Gastrocnemius medialis (tissue), 4 donors: Measurements from ENCODE around the gene TAF1A. TPM values are rescaled to one million over a fixed set of nuclear protein-coding genes. Genes with fewer than 3 reads are reported as not detected.

Experiments
- ATAC-seq, 2 donors: fragments of 150-250 bp; one replicate each; pipeline ENCODE4 v1.9.1; 2016
- DNase-seq, 2 donors: peaks; one replicate each; pipeline ENCODE4 v3.0.0-alpha.2; 2019
- H3K27ac ChIP-seq, 4 donors: fragments of 200-600 bp; sonication (generic); 1 replicate in 1 of 4; 2 replicates in 3 of 4; pipeline ENCODE4 v1.5.1; 2016 to 2018; ENCODE audit warnings: mild to moderate bottlenecking in 2 of 4, moderate library complexity in 1 of 4
- H3K27me3 ChIP-seq, 3 donors: fragments of 200-600 bp; sonication (generic) in 2 of 3; 1 replicate in 1 of 3; 2 replicates in 2 of 3; pipeline versions ENCODE4 v1.5.1 to v1.6.0; 2016 to 2019; ENCODE audit warnings: mild to moderate bottlenecking in 1 of 3, moderate library complexity in 1 of 3
- H3K36me3 ChIP-seq, 2 donors: fragments of 200-600 bp; sonication (generic) in 1 of 2; one replicate each; pipeline ENCODE4 v1.5.1; 2017 to 2018
- H3K4me1 ChIP-seq, 2 donors: fragments of 200-600 bp; sonication (generic) in 1 of 2; one replicate each; pipeline ENCODE4 v1.5.1; 2016 to 2017; ENCODE audit warnings: mild to moderate bottlenecking in 2 of 2
- H3K4me3 ChIP-seq, 4 donors: fragments of 200-600 bp; sonication (generic) in 3 of 4; 1 replicate in 1 of 4; 2 replicates in 3 of 4; pipeline ENCODE4 v1.5.1; 2016 to 2019; ENCODE audit warnings: mild to moderate bottlenecking in 2 of 4
- H3K9me3 ChIP-seq, 3 donors: fragments of 200-600 bp; sonication (generic) in 2 of 3; 1 replicate in 1 of 3; 2 replicates in 2 of 3; pipeline ENCODE4 v1.5.1; 2016 to 2019
- CTCF ChIP-seq, 5 experiments: fragments of 450-650 bp in 3 of 5; fragments of 200-600 bp in 2 of 5; sonication (generic) in 2 of 5; IDR thresholded peaks in 4 of 5; conservative IDR thresholded peaks in 1 of 5; 1 replicate in 4 of 5; 2 replicates in 1 of 5; pipeline ENCODE4 v1.5.1; 2016 to 2019; ENCODE audit warnings: antibody characterized with exemption in 5 of 5, mild to moderate bottlenecking in 3 of 5, moderate library complexity in 3 of 5
- POLR2A ChIP-seq, 2 donors: fragments of 450-650 bp; IDR thresholded peaks; one replicate each; pipeline ENCODE4 v1.6.1; 2017; ENCODE audit warnings: antibody characterized with exemption in 2 of 2, mild to moderate bottlenecking in 2 of 2, moderate library complexity in 2 of 2
- in situ Hi-C, 4 donors: fragments of 200-750 bp; cut with MboI; loops; one replicate each; pipeline versions ENCODE4 v1.15.0 to v1.8.0; 2017; ENCODE audit warnings: low sequenced_read_pairs in 4 of 4
- intact Hi-C: fragments of 100-400 bp; cut with DNase I; formaldehyde crosslinking; loops from one replicate; pipeline ENCODE4 v1.15.1; 2023; ENCODE audit warnings: low total_unique reads
- total RNA-seq, 4 donors: library from RNA; depleted of rRNA; stranded (reverse); fragments of >200 nt; gene quantifications; one replicate each; pipeline versions ENCODE4 v1.1.0 to v1.2.3, GENCODE V29; 2016

TAF1A gene
- total RNA-seq, 4 donors from 2014 or later: 1.5 to 3.4 (median 1.6) TPM

- DNase-seq (no peak), ATAC-seq (no peak)
- in situ Hi-C loops (no loop called here), intact Hi-C loops (no loop called here)
- Histone ChIP-seq H3K27ac (no peak overlapping the region), H3K36me3 (peaks cover 0 to 52% of the 10 kb centered on the region in 2 donors), H3K9me3 (no peaks in the 10 kb centered on the region), H3K4me1 (peaks cover 6 to 10% of the 10 kb centered on the region in 2 donors), H3K27me3 (no peaks in the 10 kb centered on the region), H3K4me3 (no peak overlapping the region)
- TF ChIP-seq POLR2A (IDR thresholded peaks at IDR 0.05): no peak
Observed at GRCh38 chr1:222622765-222623164, 33.0 kb upstream of the TAF1A start.

- TF ChIP-seq CTCF (IDR thresholded peaks at IDR 0.05 in 4 of 5, conservative IDR thresholded peaks at IDR 0.05 in 1 of 5) (no peak), POLR2A (IDR thresholded peaks at IDR 0.05) (no peak)
- in situ Hi-C loops: no loop called here
- H3K27me3 ChIP-seq: no peaks in the 10 kb centered on the region
- intact Hi-C loops: no loop called here
- DNase-seq (no peak), ATAC-seq (no peak)
- peaks cover 0 to 32% of the 10 kb centered on the region in 2 donors for H3K36me3 ChIP-seq
- H3K4me3 ChIP-seq: no peak overlapping the region
- no peaks in the 10 kb centered on the region for H3K9me3 ChIP-seq
- no peak overlapping the region for H3K27ac ChIP-seq
- peaks cover 12 to 13% of the 10 kb centered on the region in 2 donors for H3K4me1 ChIP-seq
Observed at GRCh38 chr1:222620566-222620965, 30.8 kb upstream of the TAF1A start.

- DNase-seq (no peak), ATAC-seq (peak in 1 of 2 donors; percentile 15)
- intact Hi-C loops (loop anchor here (1.0 kb wide), 1 partner anchor 24 kb away; no protein-coding TSS in a partner anchor), in situ Hi-C loops (no loop called here)
- peaks cover 0 to 19% of the 10 kb centered on the region in 2 donors for H3K36me3 ChIP-seq
- peak overlapping the region in 3 of 4 donors; percentile 76 to 92 (median 91) for H3K27ac ChIP-seq
- no peak for TF ChIP-seq POLR2A (IDR thresholded peaks at IDR 0.05)
- no peak for TF ChIP-seq CTCF (IDR thresholded peaks at IDR 0.05 in 4 of 5, conservative IDR thresholded peaks at IDR 0.05 in 1 of 5)
- no peaks in the 10 kb centered on the region for H3K9me3 ChIP-seq
- peak overlapping the region; percentile 73 to 95 (median 90) for H3K4me3 ChIP-seq
- no peaks in the 10 kb centered on the region for H3K27me3 ChIP-seq
- peaks cover 12 to 13% of the 10 kb centered on the region in 2 donors for H3K4me1 ChIP-seq
Observed at GRCh38 chr1:222618880-222619596, 29.3 kb upstream of the TAF1A start.

- Histone ChIP-seq H3K9me3 (no peaks in the 10 kb centered on the region), H3K27ac (peak within 1 kb of the TSS; percentile 76 to 92 (median 90)), H3K27me3 (no peaks in the 10 kb centered on the region), H3K36me3 (peaks cover 0 to 19% of the 10 kb centered on the region in 2 donors), H3K4me1 (peaks cover 12 to 13% of the 10 kb centered on the region in 2 donors), H3K4me3 (peak within 1 kb of the TSS; percentile 73 to 95 (median 90))
- peak; percentile 71 to 72 for DNase-seq
- TF ChIP-seq POLR2A (IDR thresholded peaks at IDR 0.05): peak; percentile 17 to 36
- TF ChIP-seq CTCF (IDR thresholded peaks at IDR 0.05 in 4 of 5, conservative IDR thresholded peaks at IDR 0.05 in 1 of 5): no peak
- peak; percentile 78 to 79 for ATAC-seq
- in situ Hi-C loops: no loop called here
- intact Hi-C loops: loop anchor here (1.0 kb wide), 1 partner anchor 25 kb away; no protein-coding TSS in a partner anchor
Observed at GRCh38 chr1:222618001-222618879, 28.5 kb upstream of the TAF1A start, which contains the start of gene MIA3. Gene MIA3 (plus strand): TSS chr1:222618097. CDS start chr1:222618111, 14 bp downstream.
